GM18858 (cell line): ENCODE results near the gene KIF16B.

ENCODE experiments used
- ATAC-seq: cut with Tn5 transposase; IDR thresholded peaks from one replicate; pipeline ENCODE4 v1.9.1; 2021; ENCODE audit not compliant: unreplicated experiment

KIF16B gene, protein sequence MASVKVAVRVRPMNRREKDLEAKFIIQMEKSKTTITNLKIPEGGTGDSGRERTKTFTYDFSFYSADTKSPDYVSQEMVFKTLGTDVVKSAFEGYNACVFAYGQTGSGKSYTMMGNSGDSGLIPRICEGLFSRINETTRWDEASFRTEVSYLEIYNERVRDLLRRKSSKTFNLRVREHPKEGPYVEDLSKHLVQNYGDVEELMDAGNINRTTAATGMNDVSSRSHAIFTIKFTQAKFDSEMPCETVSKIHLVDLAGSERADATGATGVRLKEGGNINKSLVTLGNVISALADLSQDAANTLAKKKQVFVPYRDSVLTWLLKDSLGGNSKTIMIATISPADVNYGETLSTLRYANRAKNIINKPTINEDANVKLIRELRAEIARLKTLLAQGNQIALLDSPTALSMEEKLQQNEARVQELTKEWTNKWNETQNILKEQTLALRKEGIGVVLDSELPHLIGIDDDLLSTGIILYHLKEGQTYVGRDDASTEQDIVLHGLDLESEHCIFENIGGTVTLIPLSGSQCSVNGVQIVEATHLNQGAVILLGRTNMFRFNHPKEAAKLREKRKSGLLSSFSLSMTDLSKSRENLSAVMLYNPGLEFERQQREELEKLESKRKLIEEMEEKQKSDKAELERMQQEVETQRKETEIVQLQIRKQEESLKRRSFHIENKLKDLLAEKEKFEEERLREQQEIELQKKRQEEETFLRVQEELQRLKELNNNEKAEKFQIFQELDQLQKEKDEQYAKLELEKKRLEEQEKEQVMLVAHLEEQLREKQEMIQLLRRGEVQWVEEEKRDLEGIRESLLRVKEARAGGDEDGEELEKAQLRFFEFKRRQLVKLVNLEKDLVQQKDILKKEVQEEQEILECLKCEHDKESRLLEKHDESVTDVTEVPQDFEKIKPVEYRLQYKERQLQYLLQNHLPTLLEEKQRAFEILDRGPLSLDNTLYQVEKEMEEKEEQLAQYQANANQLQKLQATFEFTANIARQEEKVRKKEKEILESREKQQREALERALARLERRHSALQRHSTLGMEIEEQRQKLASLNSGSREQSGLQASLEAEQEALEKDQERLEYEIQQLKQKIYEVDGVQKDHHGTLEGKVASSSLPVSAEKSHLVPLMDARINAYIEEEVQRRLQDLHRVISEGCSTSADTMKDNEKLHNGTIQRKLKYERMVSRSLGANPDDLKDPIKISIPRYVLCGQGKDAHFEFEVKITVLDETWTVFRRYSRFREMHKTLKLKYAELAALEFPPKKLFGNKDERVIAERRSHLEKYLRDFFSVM (N-terminal part only)

DNA sequence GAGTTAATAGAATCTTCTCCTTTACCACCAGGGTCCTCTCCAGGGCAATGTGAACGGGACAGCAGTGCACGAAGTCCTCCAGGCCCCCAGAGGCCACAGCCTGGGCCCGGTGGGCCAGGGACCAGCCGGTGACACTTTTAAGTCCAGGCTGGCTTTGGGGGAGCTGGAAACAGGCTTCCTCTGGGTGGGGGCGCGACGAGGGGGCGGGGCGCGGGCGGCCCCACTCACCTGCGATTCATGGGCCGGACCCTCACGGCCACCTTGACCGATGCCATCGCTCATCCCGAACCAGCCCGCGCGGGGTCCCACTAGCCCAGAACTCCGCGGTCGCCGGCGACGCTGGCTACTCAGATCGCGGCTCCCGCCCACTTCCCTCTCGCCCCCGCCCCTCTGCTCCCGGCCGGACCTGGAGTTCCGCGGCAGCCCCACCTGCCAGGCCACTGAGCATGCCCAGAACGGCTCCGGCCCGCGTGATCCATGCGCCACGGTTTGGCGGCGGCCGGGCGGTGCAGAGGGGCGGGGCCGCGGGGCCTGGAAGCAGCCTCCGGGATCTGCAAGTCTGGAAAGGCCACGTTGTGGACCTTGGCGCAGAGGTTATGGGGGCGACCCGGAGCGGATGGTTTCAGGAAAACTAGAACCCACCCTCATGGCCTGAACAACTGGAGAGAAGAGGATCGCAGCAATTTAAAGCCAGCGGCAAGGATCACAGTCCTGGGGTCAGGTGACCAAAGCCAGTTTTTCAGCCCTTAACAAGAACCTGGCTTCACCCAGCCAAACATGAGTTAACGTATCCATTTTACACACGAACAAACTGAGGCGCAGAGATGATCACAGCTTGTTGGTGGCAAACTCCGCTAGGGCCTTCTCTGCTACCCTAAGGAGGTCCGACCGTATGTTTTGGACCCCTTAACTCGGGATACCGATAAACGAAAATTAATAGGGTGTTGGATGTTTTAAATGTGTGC, at the start of gene KIF16B:
KIF16B (minus strand) TSS at position 448 of the 965 bp plus-strand sequence; CDS start at position 275, 173 bp downstream.
- peak; percentile 56 for ATAC-seq

DNA sequence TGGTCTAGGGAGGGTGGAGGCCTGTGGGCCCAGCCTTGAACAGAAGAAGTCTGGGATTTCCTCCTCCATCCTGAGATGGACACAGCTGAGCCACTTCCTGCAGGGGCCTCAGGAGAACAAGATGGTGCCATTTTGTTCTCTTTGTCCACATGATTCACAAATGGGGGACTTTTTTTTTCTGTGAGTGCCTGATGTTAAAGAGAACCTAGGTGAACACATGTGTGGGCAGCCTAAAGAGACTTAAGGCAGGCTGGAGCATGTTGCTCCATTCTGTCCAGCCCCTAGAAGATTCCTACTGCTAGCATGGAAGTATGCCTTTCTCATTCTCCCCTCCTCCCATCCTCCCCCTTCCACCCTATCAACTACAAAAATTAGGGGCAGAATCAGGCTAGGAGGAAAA, 49.3 kb upstream of the KIF16B start:
- no peak for ATAC-seq

DNA sequence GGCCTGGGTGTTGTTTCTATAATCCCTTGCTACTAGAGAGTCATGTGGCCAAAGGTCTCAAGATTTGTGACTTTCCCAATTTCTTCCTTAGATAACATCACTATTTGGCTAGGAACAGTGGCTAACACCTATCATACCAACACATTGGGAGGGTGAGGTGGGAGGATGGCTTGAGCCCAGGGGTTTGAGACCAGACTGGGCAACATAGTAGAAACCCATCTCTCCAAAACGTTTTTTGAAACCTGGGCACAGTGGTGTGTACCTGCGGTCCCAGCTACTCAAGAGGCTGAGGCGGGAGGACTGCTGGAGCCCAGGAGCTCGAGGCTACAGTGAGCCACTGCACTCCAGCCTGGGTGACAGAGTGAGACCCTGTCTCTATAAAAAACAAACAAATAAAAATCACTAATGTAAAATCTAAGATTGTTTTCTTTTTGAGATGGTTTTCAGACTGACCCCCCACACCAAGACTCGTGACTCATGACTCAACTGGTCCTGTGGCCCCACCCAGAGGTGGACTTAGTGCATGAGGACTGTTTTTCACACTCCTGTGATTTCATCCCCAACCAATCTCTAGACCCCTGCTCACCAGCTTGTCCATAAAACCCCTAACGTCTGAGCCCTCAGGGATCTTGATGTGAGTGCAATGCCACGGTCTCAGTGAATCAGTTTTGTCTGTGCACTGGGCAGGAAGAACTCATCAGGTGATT, 48.3 kb upstream of the KIF16B start:
- no peak for ATAC-seq

DNA sequence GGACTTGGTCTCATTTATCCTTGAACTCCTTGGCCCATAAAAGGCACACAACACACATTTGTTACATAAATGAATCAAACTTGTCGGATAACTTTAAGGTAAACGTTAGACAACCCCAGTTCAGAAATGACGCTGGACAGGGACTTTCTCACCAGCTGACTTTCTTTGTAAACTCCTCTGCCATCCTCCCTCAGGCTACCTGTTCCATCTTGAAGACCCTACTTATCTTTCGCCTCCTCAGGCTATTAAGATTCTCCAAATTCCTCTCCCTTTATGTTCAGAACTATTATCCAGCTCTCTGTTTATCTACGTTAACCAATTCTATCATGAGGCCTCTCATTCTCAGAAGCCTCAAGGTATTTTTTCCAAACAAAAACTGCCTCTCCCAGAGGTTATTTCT, 47.7 kb upstream of the KIF16B start:
- no peak for ATAC-seq

DNA sequence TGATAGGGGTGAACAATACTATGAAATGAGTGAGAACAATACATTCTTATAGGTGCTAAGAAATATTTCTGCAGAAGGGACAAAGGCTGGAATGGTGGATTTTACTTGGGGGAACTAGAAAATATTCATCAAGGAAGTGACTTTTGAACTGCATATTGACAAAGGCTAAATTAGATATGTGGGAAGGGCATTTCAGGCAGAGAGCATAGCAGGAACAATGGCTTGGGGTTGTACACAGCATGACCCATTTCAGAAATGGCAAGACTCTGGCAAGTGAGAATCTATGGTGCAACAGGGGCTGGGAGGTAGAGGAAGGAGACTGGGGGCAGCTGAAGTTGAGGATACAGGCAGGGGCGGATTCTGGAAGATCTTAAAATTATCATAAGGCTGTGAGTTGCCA, 46.7 kb upstream of the KIF16B start:
- ATAC-seq, result no peak

DNA sequence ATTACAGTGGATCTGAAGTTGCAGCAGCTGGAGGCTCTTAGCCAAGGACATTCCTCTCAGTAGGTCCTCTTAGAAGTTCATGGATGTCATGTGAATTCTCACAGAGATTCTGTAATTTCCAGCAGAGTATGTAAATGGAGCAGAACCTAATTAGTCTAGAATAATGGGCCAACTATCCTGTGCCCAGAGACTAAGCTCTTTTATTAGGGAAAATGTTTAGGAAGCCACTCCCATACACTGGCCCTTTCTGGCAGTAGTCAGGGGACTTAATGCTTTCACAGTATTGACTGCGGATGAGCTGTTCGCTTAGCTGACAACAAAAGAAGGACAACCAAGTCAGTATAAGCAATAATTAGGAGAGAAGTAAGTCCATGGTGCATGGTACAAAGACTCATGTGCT, 43.8 kb upstream of the KIF16B start:
- ATAC-seq, result no peak

DNA sequence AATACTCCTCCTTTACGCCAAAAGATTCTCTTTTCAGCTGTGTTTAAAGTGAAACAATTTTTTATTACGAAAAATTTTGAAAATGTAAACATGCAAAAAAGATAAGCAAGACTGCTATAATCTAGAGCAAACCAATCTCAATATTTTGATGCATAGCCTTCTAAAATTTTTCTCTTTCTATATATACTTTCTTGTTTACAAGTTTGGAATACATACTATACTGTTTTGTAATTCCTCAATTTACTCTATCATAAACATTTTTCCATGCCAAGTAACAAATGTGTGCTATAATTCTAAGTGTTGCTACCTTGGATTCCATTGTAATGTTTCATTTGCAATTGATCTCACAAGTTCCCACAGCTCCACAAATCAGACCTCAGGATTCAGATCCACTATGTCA, 43.1 kb upstream of the KIF16B start:
- no peak for ATAC-seq

DNA sequence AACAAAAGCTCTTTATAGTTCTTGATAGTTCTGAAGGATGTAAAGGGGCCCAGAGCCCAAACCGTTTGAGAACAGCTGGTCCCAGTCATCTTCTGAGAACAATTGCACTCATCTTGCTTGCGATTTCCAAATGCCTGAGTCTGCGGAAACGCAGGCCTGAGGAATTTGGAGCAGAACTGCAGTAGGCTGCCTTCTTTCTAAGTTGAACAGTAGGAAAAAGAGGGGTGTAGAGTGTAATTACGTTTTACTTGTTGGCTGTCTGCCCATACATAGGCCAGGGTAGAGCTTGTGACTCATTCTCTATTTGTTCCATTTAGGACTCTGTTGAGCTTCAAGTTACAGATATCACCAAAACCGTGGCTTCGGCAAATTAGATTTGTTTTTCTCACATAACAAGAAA, 42.0 kb upstream of the KIF16B start:
- no peak for ATAC-seq

DNA sequence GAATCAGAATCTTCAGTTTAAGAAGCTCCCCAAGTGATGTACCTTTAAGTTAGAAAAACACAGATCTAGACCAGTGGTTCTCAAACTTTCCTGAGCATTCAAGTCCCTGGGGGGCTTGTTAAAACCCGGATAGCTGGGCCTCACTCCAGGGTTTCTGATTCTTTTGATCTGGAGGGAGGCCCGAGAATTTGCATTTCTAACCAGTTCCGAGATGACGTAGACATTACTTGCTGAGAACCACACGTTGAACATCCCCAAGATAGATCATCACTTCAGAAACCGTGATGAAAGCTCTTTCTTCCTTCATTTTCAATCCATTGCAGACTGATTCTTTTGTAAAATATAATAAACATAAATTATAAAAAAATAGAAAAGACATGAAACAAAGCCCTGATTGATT, 40.7 kb upstream of the KIF16B start:
- no peak for ATAC-seq

DNA sequence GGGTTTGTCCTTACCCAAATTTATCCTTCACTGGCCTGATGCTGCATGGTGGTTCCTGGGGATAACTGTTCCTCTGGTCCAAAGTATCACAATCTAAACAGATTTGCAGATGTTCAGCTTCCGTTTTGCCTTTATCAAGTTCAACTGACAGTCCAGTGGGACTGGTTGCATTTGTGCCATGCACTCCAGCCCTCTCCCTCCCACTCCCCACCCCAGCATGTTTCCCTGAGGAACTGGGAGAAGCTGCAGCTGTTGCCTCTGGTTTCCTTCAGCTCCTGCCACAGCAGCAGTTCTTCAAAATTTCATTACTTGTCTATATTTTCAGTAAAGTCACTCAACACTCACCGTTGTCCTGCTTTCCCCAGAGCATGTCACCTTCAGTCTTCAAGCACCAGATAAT, 39.5 kb upstream of the KIF16B start:
- no peak for ATAC-seq

DNA sequence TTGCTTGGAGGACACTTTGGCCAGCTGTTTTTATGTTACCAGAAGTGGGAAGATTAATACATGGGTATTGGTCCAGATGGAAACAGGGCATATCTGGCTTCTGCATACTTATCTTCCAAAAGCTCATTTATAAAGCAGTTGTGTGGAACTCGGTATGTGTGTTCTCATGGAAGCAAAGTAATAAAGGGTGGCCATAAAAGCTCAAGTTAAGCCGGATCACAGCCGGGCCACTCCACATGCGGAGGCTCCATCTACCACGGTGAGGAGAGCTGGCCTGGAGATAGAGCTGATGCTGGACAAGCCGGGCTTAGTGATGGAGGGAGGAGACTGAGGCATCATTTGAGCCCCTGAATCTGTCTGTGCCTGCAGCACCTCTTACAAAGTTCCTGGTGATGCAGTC, 38.6 kb upstream of the KIF16B start:
- no peak for ATAC-seq

DNA sequence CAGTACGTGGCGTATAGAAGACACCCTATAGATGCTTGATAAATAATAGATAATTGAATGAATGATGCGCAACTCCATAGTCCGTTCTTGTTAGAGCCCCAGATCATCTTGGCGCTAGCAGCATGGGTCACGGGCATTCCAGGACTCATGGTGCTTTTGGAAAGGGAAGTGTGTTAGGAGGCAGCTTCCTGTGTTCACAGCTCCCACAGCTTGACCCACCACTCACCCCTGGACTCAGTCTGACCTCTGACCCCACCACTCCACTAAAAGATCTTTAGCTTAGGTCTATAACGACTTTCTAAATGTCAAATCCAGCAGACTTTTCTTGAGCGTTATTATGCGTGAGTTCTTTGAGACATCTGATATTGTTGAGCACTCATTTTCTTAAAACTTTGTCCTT, 35.8 kb upstream of the KIF16B start:
- no peak for ATAC-seq

DNA sequence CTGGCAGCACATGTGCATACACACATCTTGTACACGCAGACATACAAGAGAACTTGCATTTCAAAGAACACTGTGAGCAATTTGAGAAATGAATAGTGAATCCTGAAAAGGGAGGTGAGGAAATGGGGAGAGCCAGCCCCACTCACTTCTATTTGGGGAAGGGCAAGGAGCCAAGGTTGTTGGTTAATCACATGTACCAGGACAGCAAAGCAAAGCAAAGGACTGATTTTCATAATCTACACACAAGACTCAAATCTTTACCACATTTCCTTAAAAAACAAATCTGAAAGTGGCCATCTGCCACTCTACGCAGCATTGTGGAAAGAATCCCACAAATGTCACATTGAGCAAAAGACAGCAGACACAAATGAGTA, 35.0 kb upstream of the KIF16B start:
- no peak for ATAC-seq

DNA sequence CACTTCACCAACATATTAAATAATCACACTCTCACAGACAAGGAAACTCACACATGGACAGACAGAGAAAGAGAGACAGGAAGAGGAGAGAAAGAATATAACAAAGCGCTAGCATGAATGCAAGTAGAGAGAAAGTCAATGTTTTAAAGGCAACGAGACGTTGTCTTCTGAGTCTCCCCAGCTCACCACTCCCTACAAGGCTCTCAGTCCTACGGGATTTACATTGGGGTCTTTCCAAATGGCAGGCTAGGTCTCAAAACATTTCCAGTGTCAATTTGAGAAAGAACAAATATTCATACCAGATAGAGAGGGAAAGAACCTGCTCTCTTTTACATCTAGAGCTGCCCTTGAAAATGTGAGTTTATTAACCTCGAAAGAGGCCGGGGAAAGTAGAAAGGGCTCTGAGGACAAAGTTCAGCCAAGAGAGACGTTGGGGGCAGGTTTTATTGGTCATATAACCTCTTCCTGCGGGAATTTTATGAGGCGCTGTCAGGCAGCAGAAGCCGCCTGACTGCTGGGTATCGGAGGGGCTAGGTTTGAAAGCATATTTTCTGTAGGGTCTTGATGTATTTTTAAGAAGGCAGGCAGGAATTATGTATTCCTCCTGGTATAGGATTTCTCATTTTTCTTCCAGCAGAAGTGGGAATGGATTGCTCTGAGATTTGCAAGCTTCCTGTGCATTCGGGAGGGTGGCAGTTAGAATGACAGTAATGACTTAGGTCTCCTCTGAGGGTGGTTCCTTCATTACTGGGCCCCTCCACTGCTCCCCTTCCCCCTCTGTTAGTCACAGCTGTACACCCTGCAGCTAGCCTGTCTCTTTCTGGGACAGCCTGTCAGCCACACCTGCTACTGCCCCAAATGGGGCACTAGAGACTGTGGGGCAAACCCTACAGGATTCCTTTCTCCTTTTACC, 34.4 kb upstream of the KIF16B start:
- ATAC-seq, result no peak

DNA sequence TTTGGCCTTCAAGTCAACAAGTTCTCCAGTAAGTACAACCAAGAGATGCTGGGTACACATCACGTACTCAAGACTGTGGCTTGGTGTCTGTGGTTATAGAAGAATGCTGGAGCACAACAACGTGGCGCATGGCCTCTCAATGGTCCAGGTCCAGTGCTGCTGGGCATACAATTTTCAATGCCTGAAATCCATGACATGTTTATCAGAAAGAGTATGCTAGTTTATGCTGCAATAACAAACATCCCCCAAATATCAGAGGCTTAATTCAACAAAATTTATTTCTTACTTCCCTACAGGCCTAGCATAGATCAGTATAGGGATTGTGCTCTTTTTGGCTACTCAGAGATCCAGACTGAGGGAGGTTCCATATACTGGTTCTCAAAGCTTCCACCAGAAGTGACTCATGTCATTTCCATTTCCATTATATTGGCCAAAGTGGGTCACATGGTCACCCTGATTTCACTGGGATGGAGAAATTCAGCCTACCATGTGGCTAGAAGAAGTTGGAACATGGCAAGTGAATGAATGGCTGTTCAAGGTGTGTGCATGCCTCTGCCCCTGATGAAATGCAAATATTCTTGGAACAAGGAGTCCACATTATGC, 33.3 kb upstream of the KIF16B start:
- no peak for ATAC-seq

DNA sequence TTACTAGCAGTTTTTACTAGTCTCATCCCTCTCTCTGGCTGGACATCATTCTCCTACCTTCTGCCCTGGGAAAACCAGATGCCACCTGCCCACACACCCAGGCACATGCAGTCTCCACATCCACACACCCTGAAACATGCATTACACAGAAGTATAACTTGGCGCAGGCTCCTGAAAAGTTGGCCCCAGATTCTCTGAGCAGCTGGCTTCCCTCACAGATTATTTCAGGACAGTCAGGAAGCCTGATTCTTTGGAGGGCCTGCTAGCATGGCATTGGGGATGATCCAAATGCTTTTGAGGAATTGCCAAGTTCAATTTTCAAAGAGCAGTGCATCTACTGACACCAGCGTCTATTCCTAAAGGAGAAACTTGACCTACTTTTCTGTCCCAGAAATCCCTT, 27.8 kb upstream of the KIF16B start:
- no peak for ATAC-seq

DNA sequence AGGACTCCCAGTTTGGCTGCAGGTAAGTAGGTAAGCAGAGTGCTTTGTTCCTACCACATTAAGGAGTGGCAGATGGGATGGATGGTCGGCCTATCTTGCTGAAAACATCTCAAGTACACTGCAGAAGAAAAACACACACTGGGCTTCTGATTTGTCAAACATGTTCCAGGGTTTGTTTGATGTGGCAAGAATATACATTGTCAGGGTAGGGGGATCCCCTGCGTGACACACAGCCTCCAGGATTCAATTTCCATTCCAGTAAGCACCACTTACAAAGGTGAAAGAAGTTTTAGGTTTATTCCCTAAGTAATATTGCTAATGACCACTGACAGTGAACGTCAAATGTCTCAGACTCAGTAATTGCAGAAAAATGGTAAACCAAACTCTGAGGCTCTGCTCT, 26.0 kb upstream of the KIF16B start:
- ATAC-seq, result no peak

DNA sequence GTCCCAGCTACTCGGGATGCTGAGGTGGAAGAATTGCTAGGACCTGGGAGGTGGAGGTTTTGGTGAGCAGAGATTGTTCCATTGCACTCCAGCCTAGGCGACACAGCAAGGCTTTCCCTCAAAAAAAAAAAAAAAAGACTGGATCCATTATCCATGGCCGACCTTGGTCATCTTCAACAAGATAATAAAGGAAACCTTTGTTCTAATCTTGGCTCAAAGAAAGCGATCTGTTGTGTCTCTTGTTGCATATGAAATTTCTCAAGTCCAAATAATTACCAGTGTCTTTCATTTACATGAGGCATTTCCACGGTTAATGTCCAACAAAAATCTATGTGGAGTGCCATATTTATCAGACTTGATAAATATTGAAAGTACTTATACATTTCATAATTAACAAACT, 23.7 kb upstream of the KIF16B start:
- ATAC-seq, result no peak
